MV-4-11 (cell line): ENCODE results near the gene MTOR.
"Not testable (repeated sequence)": the region's sequence is repeated elsewhere in the genome, so short reads cannot be mapped to it uniquely, and the experiment has no call there.

ENCODE experiments used
- DNase-seq: peaks from one replicate; lab custom pipeline; 2025; lab: John Stamatoyannopoulos, UW

Gene MTOR

DNA sequence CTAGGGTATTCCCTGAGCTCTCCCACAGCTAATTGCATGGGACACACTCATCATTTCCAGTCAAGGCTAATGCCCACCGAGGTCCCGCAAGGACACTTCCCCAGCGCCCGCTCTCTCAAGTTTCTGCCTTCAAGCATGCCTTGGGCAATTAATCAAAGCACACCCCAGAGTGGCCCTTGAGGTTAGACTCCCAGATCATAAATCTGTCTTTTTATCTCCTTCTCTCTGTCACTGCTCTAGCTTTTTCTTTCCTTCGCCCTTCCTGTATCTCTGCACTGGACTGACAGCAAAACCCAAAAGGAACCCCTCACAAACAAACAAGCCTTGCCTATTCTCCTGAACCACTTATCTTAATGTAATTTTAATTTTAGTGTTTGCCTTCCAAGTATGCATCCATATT, 154.8 kb downstream of the MTOR start:
- no peak for DNase-seq

DNA sequence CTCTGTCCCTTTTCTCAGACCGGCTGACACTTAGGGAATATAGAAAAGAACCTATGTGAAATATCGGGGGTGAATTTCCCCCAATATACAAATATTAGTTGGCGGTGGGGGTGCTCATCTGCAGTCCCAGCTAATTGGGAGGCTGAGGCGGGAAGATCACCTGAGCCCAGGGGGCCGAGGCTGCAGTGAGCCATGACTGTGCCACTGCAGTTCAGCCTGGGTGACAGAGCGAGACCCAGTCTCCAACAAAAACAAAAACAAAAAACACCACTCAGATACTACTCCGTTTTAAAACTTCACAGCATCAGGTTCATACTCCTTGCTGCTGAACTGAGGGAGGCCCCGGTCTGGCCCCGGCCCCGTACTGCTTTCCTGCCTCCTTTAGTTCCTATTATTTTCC, 156.8 kb downstream of the MTOR start:
- DNase-seq = no peak

DNA sequence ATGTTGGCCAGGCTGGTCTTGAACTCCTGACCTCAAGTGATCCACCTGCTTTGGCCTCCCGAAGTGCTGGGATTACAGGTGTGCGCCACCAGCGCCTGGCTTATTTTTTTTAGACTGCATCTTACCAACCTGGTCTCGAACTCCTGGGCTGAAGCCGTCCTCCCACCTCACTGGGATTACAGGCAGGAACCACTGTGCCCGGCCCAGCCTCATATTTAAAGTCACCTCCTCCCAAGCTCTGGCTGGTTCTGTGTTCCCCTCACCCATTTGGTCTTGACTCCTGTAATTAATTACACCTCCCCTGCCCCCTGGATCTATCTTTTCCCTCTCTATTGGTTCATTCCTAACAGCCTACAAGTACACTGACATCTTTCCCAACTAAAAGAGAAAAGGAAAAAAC, 161.0 kb downstream of the MTOR start:
- DNase-seq = no peak

DNA sequence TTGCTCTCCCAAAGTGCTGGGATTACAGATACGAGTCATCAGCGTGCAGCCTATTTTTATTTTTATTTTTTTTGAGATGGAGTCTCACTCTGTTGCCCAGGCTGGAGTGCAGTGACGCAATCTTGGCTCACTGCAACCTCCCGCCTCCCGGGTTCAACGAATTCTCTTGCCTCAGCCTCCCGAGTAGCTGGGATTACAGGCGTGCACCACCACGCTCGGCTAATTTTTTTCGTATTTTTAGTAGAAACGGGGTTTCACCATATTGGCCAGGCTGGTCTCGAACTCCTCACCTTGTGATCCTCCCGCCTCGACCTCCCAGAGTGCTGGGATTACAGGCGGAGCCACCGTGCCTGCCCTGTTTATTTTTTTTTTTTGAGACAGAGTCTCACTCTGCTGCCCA, 161.5 kb downstream of the MTOR start:
- peak; percentile 19 for DNase-seq

DNA sequence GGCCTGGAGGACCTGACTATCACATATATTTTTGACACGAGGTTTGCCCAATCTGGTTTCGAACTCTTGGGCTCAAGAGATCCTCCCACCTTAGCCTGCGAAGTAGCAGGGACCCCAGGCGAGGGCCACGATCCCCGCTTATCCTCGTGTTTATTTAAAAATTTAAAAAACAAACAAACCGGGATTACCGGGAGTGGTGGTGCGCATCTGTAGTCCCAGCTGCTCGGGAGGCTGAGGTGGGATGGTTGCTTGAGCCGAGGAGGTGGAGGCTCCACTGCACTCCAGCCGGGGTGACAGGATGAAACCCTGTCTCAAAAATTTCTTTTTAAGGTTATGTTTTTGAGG, 162.2 kb downstream of the MTOR start:
- DNase-seq = no peak

DNA sequence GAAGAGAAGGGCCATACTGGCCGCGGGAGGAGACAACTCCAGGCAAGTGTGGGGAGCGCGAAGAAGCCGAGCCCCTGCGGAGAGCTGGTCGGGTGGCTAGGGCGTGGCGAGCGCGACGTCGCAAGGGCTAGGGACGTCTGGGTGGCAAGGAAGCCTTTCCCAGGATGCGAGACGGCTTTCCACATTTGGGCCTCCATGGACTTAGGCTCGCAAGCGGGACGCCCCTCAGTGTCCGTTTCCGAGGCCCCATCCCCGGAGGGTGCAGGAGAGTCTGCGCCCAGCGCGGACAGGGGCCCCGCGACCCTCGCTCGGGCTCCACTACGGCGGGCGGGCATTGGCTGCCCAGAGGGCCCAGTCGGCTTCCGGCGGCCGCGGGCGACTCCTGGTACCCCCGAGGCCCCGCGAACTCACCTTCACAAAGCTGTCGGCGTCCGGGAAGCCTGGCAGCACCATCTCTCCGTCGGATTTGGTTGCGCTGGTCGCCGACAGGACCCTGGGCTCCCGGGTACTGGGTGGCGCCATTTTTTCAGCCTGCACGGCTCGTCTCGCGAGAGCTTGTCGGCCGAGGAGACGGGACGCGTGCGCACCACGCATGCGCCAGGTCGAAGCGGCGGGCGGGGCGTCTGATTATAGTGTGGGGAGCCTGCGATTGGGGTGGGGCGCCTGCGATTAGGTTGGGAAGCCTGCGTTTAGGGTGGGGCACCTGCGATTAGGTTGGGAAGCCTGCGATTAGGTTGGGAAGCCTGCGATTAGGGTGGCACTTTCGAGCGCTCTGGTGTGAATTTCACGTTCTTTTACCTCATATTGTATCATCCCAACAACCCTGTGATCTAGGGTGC, 162.8 kb downstream of the MTOR start, which contains the start of gene EXOSC10:
EXOSC10 (minus strand) TSS at position 560 of the 839 bp plus-strand sequence; CDS start at position 522, 38 bp downstream.
- DNase-seq = peak; percentile 81

DNA sequence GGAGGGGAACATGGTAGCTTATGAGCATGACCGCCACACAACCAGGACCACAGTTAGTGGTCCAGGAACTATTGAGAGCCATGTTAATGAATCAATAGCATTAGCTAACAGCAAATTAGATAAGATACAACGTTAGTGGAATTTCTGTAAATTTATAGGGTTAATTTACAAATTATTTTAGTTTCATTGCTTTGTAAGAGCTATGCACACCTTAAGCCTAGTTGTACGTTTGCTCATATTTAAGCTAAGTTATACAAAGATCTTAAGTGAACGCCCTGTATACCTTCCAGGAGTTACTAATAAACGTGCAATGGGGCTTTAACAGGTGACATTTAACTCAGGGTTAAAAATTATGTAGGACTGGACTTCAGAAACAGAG, 163.4 kb downstream of the MTOR start:
- no peak for DNase-seq

DNA sequence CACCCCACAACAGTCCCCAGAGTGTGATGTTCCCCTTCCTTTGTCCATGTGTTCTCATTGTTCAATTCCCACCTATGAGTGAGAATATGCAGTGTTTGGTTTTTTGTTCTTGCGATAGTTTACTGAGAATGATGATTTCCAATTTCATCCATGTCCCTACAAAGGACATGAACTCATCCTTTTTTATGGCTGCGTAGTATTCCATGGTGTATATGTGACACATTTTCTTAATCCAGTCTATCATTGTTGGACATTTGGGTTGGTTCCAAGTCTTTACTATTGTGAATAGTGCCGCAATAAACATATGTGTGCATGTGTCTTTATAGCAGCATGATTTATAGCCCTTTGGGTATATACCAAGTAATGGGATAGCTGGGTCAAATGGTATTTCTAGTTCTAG, 178.6 kb downstream of the MTOR start:
- DNase-seq = not testable (repeated sequence)

DNA sequence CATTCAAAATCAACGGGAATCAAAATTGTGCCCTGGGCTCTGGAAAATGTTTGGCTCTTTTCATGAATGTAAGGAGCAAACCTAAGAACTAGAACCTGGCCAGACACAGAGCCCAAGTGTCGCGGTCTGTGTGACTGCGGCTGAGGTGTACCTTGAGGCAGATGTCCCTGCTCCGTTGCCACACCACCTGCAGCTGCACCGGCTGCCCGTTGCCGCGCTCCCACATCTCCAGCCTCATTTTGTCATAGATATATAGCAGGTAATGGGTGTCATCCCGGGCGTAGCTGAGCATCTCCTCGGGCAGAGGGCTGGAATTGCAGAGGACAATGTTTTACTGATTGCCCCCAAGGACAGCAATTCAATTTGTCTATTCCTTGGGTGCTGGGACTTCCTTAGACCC, 181.4 kb downstream of the MTOR start:
- DNase-seq = no peak

DNA sequence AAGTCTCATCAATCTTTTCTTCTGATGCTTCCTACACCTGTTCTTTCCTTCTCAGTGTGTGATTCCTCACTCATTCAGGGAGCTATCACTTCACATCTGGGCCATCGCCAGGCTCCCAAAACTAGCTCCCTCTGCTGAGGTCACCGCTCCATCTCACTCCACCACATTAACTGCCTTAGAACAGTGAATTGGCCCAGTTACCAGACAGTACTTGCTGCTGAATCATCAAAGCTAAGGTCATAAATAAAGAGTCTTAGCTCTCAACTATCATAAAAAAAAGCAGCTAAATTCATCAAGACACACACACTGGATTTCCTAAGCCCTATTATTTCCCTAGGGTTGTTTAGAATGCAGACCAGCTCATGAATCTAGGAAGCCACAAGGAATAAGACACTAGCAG, 183.7 kb downstream of the MTOR start:
- no peak for DNase-seq

DNA sequence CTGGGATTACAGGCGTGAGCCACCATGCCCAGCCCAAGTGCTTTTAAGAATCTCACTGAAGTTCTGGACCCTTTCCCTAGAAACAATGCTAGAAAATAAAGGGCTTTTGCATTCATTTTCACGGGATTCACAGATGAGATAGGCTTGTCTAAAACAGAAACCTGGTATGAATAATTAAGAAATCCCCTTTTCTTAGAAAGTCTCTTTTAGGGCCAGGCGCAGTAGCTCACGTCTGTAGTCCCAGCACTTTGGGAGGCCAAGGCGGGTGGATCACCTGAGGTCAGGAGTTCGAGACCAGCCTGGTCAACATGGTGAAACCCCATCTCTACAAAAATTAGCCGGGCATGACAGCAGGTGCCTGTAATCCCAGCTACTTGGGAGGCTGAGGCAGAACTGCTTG, 189.0 kb downstream of the MTOR start:
- not testable (repeated sequence) for DNase-seq

DNA sequence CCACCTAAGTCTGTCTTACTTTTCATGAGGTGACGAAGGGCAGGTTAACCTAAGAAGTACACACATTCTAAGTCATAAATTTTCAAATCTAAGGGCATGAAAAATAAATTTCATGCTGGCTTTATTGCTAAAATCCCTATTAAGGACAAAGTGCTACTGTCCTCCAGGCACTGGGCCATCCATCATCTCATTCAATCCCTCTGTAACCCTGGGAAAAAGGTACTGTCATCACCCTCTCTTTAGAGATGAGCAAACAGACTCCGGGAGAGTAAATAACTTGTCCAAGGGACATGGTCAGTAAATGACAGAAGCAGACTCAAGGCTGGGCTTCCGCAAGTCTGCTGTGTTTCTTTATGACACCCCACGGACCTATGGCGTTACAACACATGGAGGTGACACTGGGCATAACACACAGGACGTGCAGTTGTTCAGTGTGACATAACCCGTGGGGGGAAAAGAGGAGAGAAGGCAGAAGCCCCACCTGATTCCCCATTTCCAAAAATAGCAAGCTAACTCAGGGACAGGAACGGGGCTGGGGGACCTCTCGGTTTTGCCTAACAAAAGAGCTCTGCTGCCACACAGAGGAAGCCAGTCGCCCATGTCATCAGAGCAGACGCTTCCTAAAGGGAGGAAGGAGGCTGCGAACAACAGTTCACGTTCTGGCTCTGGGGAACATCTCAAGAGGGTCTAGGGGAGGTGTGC, 190.0 kb downstream of the MTOR start:
- no peak for DNase-seq

DNA sequence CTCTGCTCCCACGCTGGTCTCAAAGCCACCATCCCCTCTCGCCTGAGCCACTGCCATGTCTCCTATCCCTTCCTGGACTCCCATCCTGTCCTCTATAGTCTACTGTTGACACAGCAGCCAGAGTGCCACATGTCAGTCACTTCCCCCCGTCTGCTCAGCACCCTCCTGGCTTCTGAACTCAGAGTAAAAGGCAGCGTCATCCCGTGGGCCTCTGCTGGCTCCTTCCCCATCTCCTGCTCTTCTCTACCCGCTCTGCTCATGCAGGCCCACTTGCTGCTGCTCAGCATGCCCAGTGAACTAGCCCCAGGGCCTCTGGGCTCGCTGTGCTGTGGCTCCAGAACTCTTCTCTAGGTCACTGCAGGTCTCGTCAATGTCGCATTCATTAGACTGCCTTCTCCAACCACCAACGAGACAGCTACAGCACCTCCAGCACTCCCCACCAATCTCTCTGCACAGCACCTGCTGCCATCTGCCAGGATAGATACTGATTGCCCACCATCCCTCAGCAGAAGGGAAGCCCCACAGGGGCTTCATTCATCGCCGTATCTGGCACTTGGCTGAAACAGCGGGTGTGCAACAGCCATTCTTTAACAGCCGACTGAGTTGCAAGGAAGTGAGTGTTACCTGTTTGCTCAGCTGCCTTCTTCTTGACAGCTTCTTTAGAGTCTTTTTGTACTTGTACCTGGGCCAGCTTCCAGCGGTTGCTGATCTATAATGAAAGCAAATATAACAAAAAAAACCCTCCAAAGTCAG, 190.7 kb downstream of the MTOR start:
- DNase-seq = no peak

DNA sequence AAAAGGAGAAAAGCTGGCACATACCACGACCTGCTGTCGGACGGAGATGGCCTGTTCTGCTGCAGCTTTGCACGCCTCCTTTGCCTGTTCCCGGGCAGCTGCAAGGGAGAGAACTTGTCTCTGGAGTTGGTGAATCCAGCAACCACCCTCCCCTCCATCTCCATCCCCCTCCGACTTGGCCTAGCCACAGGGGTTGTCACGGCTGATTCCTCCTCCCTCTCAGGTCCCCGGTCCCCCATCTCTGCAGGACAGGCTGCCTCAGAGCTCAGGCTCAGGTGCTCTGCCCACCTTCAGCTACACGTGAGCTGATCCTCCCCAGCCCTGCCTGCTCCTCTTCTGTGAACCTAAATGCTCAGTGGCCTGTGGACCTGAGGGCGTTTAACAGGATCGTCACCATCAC, 191.5 kb downstream of the MTOR start:
- no peak for DNase-seq

DNA sequence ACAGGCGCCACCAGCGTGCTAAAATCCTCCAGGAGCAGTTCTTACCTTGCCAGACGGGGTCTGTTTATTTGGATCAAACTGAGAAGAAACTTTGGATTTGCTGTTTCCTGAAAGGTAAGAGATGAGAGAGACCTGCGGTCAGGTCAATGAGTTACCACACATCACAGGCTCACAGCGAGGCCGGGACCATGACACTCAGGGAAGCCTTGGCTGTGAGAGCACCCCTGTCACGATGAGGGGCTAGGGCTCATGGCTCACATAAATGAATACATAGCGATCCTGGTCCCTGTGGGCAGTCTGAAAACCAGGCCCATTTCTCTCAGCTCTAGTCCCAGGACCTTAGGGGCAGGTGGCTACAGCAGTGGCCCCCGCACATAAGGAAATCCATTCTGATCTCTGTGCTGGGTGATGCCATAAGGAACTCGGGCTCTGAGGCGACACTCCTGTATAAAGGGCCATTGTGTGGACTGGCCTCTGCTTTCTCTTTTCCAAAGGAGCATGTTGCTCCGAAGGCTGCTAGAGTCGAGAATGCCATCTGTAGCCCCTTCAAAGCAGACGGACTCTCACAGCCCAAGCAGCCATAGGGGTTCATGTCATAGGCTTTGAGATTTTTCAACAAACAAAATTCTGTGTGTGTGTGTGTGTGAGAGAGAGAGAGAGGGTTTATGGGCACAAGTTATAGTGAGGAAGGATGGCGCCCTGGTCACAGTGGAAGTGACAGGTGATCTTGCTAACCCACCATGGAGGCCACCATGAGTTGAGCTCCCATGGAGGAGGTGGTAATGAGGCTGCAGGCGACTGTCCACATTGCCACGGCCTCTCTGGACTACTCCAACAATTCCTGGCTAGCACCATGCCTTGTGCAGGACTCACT, 193.5 kb downstream of the MTOR start:
- no peak for DNase-seq

DNA sequence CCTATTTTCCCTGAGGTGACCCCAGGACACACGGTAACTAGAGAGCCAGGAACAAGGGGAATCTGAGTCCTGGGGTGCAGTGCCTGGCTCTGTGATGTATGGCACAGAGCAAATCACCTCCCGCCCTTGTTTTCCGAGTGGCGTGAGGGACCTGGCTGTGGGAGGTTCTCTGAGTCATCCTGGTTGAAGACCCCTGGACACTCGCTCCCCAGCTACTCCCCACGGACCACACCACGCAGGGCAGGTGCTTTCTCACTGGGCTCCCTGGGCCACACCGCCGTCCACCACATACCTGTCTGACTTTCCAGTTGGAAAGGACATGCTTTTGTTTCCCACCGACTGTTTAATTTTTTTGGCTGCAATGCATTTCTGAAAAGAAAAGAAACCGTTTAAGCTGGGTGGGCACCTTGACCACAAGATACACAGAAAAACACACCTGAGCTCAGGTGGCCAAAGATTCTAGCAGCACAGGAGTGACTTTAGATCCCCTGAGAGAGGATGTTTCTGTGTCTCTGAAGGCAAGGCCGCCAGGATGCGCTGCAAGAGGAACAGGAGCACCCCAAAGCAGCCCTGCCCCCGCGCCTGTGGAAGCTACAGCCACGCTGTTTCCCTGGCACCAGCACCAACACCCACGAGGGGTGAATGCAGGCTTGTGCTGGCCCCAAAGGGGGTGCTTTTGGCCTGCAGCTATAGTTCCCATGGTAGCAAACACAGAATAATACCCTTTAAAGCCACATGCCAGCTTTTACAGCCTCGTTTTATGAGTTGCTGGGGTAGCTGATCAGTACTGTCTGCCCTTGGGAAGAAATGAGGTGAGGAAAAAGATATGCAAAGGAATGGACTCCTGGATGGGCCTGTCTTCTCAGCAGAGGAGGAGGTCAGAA, 194.4 kb downstream of the MTOR start:
- no peak for DNase-seq

DNA sequence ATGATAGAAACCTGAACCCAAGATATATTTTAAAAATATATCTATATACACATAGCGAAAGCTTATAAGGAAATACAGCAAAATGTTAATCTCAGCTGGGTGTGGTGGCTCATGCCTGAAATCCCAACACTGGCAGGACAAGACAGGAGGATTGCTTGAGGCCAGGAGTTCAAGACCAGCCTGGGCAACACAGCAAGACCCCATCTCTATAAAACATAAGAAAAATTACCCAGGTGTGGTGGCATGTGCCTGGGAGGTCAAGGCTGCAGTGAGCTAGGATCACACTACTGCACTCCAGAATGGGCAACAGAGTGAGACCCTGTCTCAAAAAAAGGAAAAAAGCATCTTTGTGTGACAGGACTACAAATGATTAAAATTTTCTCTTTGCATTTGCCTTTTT, 196.6 kb downstream of the MTOR start:
- no peak for DNase-seq

DNA sequence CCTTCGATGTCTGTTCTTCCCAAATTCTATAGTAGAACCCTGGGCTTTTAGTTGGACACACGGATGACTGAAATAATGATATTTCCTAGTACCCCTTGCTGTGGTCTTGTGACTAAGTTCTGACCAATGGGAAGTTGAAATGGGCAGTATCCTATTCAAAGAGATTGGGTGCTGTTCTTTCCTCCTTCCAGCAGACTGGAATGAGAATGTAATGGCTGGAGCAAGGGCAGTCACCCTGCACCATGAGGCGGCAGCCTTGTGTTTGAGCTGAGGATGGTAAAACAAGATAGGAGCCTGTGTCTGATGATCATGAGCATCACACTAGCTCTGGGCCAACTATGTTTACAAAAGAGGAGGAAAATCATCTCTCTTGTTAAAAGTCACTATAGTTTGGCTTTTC, 197.4 kb downstream of the MTOR start:
- no peak for DNase-seq

DNA sequence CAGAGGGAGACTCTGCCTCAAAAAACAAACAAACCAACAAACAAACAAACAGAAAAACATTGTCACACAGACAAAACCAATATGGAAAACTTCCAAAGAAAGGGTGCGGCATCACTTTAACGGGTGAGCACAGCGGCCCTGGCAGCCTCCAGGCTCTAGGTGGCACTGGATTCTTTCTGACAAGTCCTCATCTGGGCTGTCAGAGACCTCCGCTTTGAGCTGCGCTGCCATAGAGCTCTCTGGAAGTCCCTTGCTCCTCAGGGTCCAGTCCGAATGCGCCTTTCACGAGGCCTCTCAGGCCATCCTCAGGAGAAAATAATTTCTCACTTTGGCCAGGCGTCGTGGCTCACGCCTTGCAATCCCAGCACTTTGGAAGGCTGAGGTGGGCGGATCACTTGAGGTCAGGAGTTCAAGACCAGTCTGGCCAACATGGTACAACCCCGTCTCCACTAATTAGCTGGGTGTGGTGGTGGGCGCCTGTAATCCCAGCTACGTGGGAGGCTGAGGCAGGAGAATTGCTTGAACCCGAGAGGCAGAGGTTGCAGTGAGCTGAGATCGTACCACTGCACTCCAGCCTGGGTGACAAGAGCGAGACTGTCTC, 198.3 kb downstream of the MTOR start:
- peak; percentile 18 for DNase-seq

DNA sequence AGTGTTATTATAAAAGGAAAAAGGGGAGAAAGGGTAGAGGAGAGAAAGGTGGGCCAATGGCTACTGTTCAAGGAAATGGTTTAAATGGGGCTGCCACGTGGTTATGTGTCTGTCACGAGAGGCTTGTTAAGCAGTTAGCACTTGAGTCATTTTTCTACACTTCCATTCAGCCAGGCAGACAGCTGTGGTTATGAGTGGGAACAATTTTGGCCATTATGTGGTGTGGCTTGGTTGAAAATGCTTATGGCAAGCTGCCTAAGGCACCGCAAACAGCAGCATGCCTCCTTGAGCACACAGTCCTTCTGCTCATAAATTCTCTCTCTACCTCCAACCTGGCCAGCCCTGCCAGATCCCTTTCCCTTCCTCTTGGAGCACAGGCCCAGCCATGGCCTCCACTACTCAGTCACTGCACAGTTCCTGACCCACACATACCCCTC, 199.4 kb downstream of the MTOR start:
- DNase-seq = peak; percentile 93
